Stimulated activated effector memory CD8-positive, alpha-beta T cell treated with anti-CD3 and anti-CD28 coated beads, Interleukin-12 subunit alpha, Interleukin-12 subunit beta, amount 100 ng/mL, for 72 hours (primary cell): ENCODE measurements around the gene SNX19.

Experiments
- ATAC-seq: fragments of 150-1000 bp; cut with Tn5 transposase; 2 replicates; pipeline ENCODE4 v1.10.0; 2021
- DNase-seq, 2 donors: peaks; one replicate each; pipeline ENCODE4 v3.0.0; 2021 to 2022; ENCODE audit warnings: low spot score in 2 of 2
- H3K27ac Mint-ChIP-seq: one replicate; pipeline ENCODE4 v1.8.0; 2022; ENCODE audit warnings: mild to moderate bottlenecking, mixed read lengths
- H3K36me3 Mint-ChIP-seq: one replicate; pipeline ENCODE4 v1.8.0; 2022; ENCODE audit warnings: mild to moderate bottlenecking, mixed read lengths
- H3K4me1 Mint-ChIP-seq: one replicate; pipeline ENCODE4 v1.8.0; 2022; ENCODE audit warnings: mixed read lengths
- H3K4me3 Mint-ChIP-seq: one replicate; pipeline ENCODE4 v1.8.0; 2022; ENCODE audit warnings: mild to moderate bottlenecking, mixed read lengths
- H3K9me3 Mint-ChIP-seq: one replicate; pipeline ENCODE4 v1.8.0; 2022; ENCODE audit warnings: mixed read lengths

The SNX19 gene

GRCh38 chr11:130827451-130828377 lies 88.6 kb downstream of the SNX19 start:
- H3K36me3 Mint-ChIP-seq, result no peaks in the 10 kb centered on the region
- DNase-seq, result no peak
- ATAC-seq, result peak; percentile 49
- H3K4me3 Mint-ChIP-seq, result no peak overlapping the region
- no peaks in the 10 kb centered on the region for H3K9me3 Mint-ChIP-seq
- H3K4me1 Mint-ChIP-seq, result no peaks in the 10 kb centered on the region
- no peak overlapping the region for H3K27ac Mint-ChIP-seq

DNA sequence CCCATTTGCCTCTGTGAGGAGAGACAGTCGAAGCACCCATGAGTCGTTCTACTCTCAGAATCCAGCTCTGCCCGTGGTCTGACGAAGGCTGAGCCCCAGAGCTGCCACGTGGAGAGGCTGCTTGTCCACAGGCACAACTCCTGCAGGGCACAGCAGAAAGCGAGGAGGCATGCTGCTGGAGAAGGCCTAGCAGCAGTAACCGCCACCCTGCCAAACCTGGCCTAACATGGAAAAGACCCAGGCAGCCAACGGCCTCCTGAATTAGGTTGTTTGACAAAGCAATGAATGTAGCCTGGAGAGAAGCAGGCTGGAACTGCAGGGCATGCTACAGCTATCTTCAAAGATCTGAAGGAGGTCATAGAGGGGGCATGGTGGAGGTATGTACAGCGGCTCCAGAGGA lies 89.7 kb downstream of the SNX19 start:
- ATAC-seq (no peak), DNase-seq (no peak)
- H3K9me3 Mint-ChIP-seq, result no peaks in the 10 kb centered on the region
- H3K27ac Mint-ChIP-seq, result no peak overlapping the region
- no peaks in the 10 kb centered on the region for H3K4me1 Mint-ChIP-seq
- no peak overlapping the region for H3K4me3 Mint-ChIP-seq
- H3K36me3 Mint-ChIP-seq, result no peaks in the 10 kb centered on the region

GRCh38 chr11:130825983-130826382 lies 90.3 kb downstream of the SNX19 start:
- DNase-seq (no peak), ATAC-seq (no peak)
- Mint-ChIP-seq H3K36me3 (no peaks in the 10 kb centered on the region), H3K27ac (no peak overlapping the region), H3K9me3 (no peaks in the 10 kb centered on the region), H3K4me3 (no peak overlapping the region), H3K4me1 (no peaks in the 10 kb centered on the region)

- Mint-ChIP-seq H3K4me1 (no peaks in the 10 kb centered on the region), H3K9me3 (no peaks in the 10 kb centered on the region), H3K4me3 (no peak overlapping the region), H3K27ac (no peak overlapping the region), H3K36me3 (no peaks in the 10 kb centered on the region)
- no peak for ATAC-seq
- DNase-seq, result no peak
Observed at GRCh38 chr11:130825561-130825960, 90.7 kb downstream of the SNX19 start.
